Activated T-cell treated with anti-CD3 and anti-CD28 coated beads for 48 hours (primary cell): ENCODE data around the gene ABHD2.
"Not testable (repeated sequence)": the region's sequence is repeated elsewhere in the genome, so short reads cannot be mapped to it uniquely, and the experiment has no call there.

ENCODE experiments used
- DNase-seq: peaks from one replicate; pipeline ENCODE4 v3.0.0-alpha.2; 2020; ENCODE audit warnings: low read depth

Gene ABHD2

DNA sequence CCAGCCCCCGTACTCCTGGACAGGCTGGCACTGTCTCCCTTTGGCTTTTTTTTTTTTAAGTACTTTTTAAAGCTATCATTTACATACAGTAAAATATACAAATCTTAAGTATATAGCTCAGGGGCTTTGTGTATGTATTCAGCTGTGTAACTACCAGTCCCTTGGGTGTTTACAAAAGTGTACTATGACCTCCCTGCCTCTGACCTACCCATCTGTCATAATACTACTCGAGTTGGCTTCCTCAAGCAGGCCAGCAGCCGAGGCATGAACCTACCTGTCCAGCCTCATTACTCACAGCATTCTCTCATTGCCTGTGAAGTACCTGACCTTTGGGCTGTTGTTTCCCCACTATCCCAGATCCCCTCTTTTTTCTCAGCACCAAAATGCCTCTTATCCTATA is 33.2 kb downstream of the ABHD2 start:
- DNase-seq, result no peak

GRCh38 chr15:89122505-89123180 is 34.4 kb downstream of the ABHD2 start:
- DNase-seq, result no peak

- no peak for DNase-seq
Observed at GRCh38 chr15:89123181-89123525, 34.9 kb downstream of the ABHD2 start.

DNA sequence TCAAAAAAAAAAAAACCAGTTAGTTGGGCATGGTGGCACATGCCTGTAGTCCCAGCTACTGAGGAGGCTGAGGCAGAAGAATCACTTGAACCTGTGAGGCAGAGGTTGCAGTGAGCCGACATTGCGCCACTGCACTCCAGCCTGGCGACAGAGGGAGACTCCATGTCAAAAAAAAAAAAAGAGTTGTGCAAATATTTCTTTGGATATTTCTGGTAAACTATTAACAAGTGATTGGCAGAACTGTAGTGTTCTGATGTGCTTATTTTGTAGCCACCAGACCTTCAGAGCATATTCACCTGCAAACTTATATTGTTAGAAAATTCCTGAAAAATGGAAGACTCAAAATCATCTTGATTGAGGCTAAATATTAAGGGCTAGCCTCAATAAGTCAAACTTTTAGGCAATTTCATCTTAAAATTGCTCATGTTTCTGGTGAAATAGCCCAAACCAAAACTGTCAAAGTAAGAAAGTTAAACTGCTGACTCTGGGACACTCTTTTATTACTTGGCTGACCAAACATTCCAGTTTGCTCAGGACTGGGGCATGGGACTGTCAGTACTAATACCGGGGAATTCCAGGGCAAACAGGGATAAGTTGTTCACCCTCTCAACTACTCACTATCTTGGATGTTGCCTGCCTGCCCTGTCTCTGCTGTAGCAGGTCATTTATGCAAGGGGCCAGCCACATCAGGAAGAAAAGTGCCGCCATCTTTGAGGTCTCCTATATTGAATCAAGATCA is 37.0 kb downstream of the ABHD2 start:
- no peak for DNase-seq

GRCh38 chr15:89126009-89126408 is 37.8 kb downstream of the ABHD2 start:
- no peak for DNase-seq

DNA sequence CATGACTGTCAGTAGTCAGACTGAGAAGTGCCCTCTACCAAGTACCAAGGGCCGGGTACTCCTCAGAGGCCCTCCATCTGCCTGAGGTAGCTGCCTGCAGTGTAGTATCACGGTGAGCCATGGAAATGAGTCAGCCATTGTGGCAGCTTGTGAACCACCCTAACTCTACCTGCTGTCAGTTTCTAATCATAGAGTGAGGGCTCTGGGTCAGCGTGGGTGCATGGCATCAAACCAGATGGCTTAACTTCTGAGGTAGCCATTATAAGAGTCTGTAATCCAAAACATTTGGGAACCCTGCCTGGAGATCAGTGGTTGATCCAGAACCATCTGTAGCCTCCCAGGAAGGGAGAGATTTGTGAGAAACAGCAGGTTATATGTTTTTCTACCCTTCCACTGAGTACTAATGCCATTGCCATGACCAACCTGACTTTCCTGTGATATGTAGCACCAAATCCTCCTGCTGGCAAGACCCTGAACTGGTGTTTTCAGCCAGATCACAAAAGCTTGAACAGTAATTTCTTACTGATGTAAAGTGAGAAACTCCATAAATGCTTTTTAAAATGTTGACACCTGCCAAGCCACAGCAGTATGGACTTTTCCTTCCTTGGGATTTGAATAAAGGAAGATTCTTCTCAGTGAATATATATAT is 38.9 kb downstream of the ABHD2 start:
- DNase-seq, result peak; percentile 27

- no peak for DNase-seq
Observed at GRCh38 chr15:89128320-89129122, 40.3 kb downstream of the ABHD2 start.

DNA sequence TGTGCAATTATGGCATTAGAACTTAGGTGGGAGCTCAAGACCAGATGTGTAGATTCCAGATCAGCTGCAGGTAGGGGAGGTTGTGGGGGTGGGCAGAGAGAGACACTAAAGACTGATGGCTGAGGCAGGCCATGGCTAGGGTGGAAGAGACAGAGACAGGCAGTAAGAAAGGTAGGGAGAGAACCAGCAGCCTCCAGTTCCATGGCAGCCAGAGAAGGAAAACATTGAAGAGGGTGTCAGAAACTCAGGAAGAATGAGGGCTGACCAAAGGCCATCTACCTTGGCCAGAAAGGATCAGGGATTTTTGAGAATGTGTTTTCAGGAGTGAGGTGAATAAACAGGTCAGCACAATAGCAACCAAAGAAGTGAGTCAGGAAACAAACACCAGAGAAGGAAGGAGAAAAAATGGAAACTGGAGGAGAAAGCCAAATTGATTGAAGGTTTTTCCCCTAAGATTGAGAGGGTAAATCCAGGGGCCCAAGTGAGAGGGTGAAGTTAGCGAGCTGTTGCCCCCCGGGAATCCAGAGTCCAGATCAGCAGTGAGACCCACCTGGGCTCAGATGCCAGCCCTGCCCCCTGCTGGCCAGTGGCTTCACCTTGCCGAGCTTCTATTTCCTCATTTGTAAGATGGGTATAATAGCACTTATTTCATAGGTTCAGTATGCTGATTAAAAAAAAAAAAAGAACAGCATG is 41.0 kb downstream of the ABHD2 start:
- peak; percentile 31 for DNase-seq

- no peak for DNase-seq
Observed at GRCh38 chr15:89129816-89130134, 41.5 kb downstream of the ABHD2 start.

DNA sequence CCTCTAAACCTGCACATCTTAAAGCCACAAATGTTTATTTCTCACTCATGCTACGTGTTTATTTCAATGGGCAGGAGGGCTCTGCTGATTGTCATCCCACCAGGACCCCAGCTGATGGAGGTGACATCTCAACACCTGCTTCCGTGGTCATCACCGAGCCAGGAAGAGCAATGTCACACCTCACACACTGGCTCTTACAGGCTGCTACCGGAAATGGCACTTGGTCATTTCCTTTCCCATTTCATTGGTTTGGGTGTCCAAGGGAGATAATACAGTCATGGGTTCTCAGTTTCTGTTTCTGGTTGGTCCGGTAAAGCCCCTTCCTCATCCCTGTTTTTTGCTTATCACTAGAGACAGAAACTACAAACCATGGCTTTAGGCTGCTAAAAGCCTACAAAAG is 41.9 kb downstream of the ABHD2 start:
- DNase-seq, result no peak

- DNase-seq, result no peak
Observed at GRCh38 chr15:89131731-89132130, 43.5 kb downstream of the ABHD2 start.

DNA sequence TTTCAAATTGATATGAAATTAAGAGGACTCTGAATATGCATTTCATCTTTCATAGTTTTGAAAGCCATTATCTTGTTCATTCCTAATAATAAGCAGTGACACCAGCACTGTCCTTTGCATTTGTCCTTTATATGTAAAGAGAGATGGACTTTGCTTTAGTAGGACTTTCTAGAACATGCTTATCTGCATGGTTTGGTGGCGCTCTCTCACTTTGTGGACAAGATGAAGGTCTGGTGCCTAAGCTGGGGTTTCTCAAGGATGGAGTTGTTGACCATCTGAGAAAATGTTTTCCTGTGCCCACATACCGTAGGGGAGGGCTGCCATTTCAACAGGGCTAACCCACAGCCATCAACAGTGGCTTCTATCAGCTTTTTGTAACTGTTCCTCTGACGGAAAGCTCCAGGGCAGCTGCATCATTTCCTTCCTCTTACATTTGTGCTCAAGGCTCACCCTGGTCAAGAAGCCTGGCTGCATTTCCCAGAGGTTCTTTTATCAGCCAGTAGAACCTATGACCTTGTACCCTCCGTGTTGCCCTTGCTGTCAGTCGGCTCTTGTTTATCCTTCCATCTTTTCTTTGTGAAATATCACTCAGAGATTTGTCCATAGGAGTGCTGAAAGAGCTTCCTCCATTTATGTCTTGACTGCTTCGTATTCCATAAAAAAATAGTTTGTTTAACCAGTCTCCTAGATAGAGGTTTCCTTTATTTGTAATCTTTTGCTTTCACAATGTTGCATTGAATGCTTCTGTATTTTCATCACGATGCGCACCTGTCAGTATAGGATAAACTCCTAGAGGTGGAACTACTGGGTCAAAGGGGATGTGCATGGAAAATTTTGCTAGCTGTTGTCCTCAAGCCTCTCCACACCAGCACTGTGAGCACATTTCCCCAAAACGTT is 44.6 kb downstream of the ABHD2 start:
- no peak for DNase-seq

GRCh38 chr15:89135387-89136077 is 47.3 kb downstream of the ABHD2 start:
- DNase-seq, result not testable (repeated sequence)

GRCh38 chr15:89136078-89136806 is 48.0 kb downstream of the ABHD2 start:
- no peak for DNase-seq

GRCh38 chr15:89136818-89137772 is 48.8 kb downstream of the ABHD2 start:
- no peak for DNase-seq

DNA sequence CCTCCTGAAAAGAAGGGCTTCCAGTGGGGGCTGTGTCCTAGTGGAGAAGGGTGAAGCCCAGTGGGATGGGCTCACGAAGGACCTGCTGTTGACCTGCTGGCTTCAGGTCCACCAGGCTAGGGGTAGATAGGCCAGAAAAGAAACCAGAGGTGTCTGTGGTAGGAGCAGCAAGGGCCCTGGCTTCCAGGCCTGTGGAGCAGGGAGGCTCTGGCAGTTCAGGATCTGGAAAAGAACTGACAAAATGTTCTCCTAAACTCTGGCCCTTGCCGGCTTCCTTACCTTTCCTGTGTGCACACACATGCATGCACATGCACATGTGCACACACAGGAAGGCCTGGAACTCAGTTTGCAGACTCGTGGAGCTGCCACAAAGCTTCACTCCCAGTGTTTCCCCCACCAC is 49.7 kb downstream of the ABHD2 start:
- no peak for DNase-seq

DNA sequence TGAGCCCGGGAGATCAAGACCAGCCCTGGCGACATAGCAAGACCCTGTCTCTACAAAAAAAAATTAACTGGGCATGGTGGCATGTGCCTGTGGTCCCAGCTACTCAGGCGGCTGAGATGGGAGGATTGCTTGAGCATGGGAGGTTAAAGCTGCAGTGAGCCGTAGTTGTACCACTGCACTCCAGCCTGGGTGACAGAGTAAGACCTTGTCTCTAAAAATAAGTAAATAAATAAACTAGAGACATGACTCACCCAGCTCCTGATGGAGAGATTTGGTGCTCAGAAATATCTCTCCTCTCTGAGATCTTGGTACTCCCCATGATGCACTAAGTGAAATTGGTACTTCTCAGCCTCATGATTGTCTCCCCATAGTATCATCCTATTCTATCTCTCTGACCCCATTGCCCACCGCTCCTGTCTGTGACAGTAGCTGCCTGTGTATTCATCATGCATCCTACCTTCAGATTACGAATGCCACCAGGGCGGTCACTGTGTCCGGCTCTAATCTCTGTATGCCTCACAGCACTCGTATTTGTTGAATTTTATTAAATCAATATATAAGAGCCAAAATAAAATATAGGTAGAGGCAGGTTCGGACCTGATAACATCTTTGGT is 50.9 kb downstream of the ABHD2 start:
- no peak for DNase-seq
